Measurements from ENCODE around the gene MROH7. TPM values are rescaled to one million over a fixed set of nuclear protein-coding genes. Genes with fewer than 3 reads are reported as not detected.

Gene MROH7
- total and polyA plus RNA-seq, 4 donors = 0.21 to 3.4 (median 1.9) TPM

DNA sequence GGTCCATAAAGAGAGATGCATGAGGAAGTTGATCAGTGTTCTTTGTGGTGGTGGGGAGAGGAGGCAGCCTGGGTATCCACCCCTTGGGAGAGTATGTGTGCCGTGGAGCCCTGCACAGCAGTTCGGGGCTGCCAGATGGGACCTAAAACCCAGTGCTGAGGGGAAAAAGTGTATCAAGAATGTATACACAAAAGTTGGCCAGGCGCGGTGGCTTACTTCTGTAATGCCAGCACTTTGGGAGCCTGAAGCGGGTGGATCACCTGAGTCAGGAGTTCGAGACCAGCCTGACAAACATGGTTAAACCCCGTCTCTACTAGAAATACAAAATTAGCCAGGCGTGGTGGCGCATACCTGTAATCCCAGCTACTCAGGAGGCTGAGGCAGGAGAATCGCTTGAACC is 70.0 kb downstream of the MROH7 start:
- H3K4me1 ChIP-seq (ENCODE audit: control insufficient read depth in 5 of 5, insufficient read depth in 5 of 5, low read length in 5 of 5) = peaks cover 0 to 10% (median 3%) of the 10 kb centered on the region in 5 donors
- no peaks in the 10 kb centered on the region for H3K9me3 ChIP-seq (ENCODE audit: control insufficient read depth in 4 of 4, insufficient read depth in 3 of 4, low read length in 3 of 4)
- DNase-seq (no peak), ATAC-seq (ENCODE audit: insufficient read depth, low FRiP score) (no peak)
- no peaks in the 10 kb centered on the region for H3K36me3 ChIP-seq (ENCODE audit: control insufficient read depth in 4 of 4, insufficient read depth in 4 of 4, low read length in 4 of 4)
- WGBS, 2 donors = 89 to 94% methylated on average over 10 of the region's 10 CpGs
- TF ChIP-seq, protein P1, sequence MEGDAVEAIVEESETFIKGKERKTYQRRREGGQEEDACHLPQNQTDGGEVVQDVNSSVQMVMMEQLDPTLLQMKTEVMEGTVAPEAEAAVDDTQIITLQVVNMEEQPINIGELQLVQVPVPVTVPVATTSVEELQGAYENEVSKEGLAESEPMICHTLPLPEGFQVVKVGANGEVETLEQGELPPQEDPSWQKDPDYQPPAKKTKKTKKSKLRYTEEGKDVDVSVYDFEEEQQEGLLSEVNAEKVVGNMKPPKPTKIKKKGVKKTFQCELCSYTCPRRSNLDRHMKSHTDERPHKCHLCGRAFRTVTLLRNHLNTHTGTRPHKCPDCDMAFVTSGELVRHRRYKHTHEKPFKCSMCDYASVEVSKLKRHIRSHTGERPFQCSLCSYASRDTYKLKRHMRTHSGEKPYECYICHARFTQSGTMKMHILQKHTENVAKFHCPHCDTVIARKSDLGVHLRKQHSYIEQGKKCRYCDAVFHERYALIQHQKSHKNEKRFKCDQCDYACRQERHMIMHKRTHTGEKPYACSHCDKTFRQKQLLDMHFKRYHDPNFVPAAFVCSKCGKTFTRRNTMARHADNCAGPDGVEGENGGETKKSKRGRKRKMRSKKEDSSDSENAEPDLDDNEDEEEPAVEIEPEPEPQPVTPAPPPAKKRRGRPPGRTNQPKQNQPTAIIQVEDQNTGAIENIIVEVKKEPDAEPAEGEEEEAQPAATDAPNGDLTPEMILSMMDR (IDR thresholded peaks at IDR 0.05; ENCODE audit: control extremely low read depth, extremely low read depth) = no peak
- H3K27ac ChIP-seq (ENCODE audit: low read depth in 1 of 2, low read length in 1 of 2) = no peak overlapping the region
- no peak overlapping the region for H3K4me3 ChIP-seq
- no peak overlapping the region for H3K9ac ChIP-seq (ENCODE audit: insufficient read depth in 1 of 2, low read length in 2 of 2)
- H3K27me3 ChIP-seq (ENCODE audit: control insufficient read depth in 3 of 3, insufficient read depth in 3 of 3, low read length in 2 of 3) = peaks cover 0 to 2% (median 0%) of the 10 kb centered on the region in 3 donors

DNA sequence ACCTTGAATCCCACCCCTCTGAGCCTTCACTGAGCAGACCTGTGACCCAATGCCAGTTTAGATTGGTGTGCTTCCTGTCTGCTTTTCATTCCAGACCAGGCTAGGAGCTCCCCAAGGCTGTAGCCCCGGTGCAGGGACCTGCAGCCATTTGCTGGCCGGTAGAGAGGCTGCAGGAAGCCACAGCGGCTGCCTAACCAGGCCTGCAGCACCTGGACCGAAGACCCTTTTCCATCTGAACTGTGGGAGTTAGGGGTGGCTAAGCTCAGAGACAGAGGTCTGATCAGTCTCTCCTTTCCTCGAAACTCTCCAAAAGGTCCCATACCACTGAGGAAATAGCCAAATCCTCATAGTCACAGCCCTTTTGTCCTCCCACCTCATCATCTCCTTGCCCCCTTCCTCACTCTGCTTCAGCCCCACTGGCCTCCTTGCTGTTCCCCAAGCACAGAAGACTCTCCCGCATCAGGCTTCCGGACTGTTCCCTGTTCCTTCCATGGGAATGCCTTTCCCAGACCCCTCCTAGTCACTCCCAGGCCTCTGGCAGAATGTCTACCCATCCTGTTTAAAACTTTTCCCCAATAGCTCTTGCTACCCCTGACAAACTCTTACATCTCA is 73.4 kb downstream of the MROH7 start:
- H3K27me3 ChIP-seq (ENCODE audit: control insufficient read depth in 3 of 3, insufficient read depth in 3 of 3, low read length in 2 of 3) = no peaks in the 10 kb centered on the region
- TF ChIP-seq, protein P1 (IDR thresholded peaks at IDR 0.05; ENCODE audit: control extremely low read depth, extremely low read depth) = no peak
- WGBS, 2 donors = 92% methylated on average over 7 of the region's 7 CpGs
- H3K36me3 ChIP-seq (ENCODE audit: control insufficient read depth in 4 of 4, insufficient read depth in 4 of 4, low read length in 4 of 4) = peaks cover 0 to 11% (median 4%) of the 10 kb centered on the region in 4 donors
- H3K9ac ChIP-seq (ENCODE audit: insufficient read depth in 1 of 2, low read length in 2 of 2) = peak overlapping the region in 1 of 2 donors; percentile 50
- DNase-seq (no peak), ATAC-seq (ENCODE audit: insufficient read depth, low FRiP score) (no peak)
- peaks cover 0 to 15% (median 3%) of the 10 kb centered on the region in 5 donors for H3K4me1 ChIP-seq (ENCODE audit: control insufficient read depth in 5 of 5, insufficient read depth in 5 of 5, low read length in 5 of 5)
- H3K4me3 ChIP-seq = no peak overlapping the region
- H3K9me3 ChIP-seq (ENCODE audit: control insufficient read depth in 4 of 4, insufficient read depth in 3 of 4, low read length in 3 of 4) = no peaks in the 10 kb centered on the region
- H3K27ac ChIP-seq (ENCODE audit: low read depth in 1 of 2, low read length in 1 of 2) = peak overlapping the region; percentile 56 to 62

DNA sequence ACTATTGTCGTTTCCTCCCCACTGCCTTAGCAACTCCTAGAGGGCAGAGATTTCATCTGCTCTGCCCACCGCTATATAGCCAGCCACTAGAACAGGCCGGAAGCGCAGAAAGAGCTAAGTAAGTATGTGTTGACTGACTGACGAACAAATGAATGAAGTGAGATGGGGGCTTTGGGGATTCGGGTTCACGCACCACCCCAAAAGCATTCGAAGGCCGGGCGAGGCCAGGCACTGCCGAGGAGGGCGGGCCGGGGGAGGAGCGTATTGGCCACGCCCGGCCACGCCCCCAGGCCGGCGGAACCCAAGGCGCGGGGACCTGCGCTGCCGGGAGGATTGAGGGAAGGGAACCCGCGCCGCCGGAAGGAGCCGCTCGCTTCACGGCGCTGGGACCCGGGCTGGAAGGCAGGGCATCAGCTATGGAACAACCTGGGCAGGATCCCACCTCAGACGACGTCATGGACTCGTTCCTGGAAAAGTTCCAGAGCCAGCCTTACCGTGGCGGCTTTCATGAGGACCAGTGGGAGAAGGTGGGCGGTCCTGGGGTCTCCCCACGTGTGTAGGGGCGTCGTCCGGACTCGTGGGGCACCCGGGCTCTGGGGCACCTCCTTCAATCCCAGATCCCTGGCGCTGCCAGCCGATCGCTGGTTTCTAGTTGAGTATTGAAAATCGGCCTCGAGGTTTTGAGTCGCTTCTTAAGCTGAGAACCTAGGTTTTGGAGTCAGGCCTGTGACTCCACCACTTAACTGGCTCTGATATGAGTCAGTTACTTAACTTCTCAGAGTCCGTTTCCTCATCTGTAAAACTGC is 74.1 kb downstream of the MROH7 start, which contains the start of gene TTC4:
Gene TTC4, plus strand, starts transcription at position 369 of the 806 bp plus-strand sequence. Its CDS starts 48 bp downstream, at position 417.
- WGBS, 2 donors = 1% methylated on average over 37 to 51 of the region's 51 CpGs
- H3K27ac ChIP-seq (ENCODE audit: low read depth in 1 of 2, low read length in 1 of 2) = peak within 1 kb of the TSS; percentile 62 to 63
- TF ChIP-seq, protein P1 (IDR thresholded peaks at IDR 0.05; ENCODE audit: control extremely low read depth, extremely low read depth) = no peak

More for the DNA sequence above, 74.1 kb downstream of the MROH7 start, which contains the start of gene TTC4:
- Histone ChIP-seq H3K9ac (ENCODE audit: insufficient read depth in 1 of 2, low read length in 2 of 2) (peak within 1 kb of the TSS; percentile 48 to 73), H3K4me1 (ENCODE audit: control insufficient read depth in 5 of 5, insufficient read depth in 5 of 5, low read length in 5 of 5) (peaks cover 0 to 15% (median 3%) of the 10 kb centered on the region in 5 donors), H3K27me3 (ENCODE audit: control insufficient read depth in 3 of 3, insufficient read depth in 3 of 3, low read length in 2 of 3) (no peaks in the 10 kb centered on the region), H3K9me3 (ENCODE audit: control insufficient read depth in 4 of 4, insufficient read depth in 3 of 4, low read length in 3 of 4) (no peaks in the 10 kb centered on the region), H3K36me3 (ENCODE audit: control insufficient read depth in 4 of 4, insufficient read depth in 4 of 4, low read length in 4 of 4) (peaks cover 0 to 14% (median 4%) of the 10 kb centered on the region in 4 donors), H3K4me3 (peak within 1 kb of the TSS; percentile 84)
- DNase-seq (peak; percentile 84 to 89 (median 88)), ATAC-seq (ENCODE audit: insufficient read depth, low FRiP score) (peak; percentile 97)
